Adipocyte (in vitro differentiated cells): Measurements from ENCODE around the gene RPGRIP1.
A peak's percentile ranks its signal among the peaks of the same experiment; 100 is the strongest.
"Not testable (repeated sequence)": the region's sequence is repeated elsewhere in the genome, so short reads cannot be mapped to it uniquely, and the experiment has no call there.

Experiments
- DNase-seq: peaks from one replicate; pipeline ENCODE4 v3.0.0-alpha.2; 2015; ENCODE audit warnings: low read depth
- H3K27me3 ChIP-seq: replicated peaks from 2 replicates; pipeline ENCODE4 v1.7.0; 2013; ENCODE audit warnings: mild to moderate bottlenecking, low read length, moderate library complexity; ENCODE audit not compliant: control insufficient read depth, insufficient read depth
- H3K36me3 ChIP-seq: 2 replicates; pipeline ENCODE4 v1.7.0; 2013; ENCODE audit warnings: low read length, mild to moderate bottlenecking, moderate library complexity; ENCODE audit not compliant: control insufficient read depth, insufficient read depth, severe bottlenecking
- H3K4me1 ChIP-seq: 2 replicates; pipeline ENCODE4 v1.7.0; 2013; ENCODE audit warnings: mild to moderate bottlenecking, low read length, moderate library complexity; ENCODE audit not compliant: control insufficient read depth, insufficient read depth
- H3K4me3 ChIP-seq: 2 replicates; pipeline ENCODE4 v1.7.0; 2013; ENCODE audit warnings: mild to moderate bottlenecking, low read length, moderate library complexity
- H3K9ac ChIP-seq: 2 replicates; pipeline ENCODE4 v1.7.0; 2013; ENCODE audit warnings: mild to moderate bottlenecking, low read length, moderate library complexity
- H3K9me3 ChIP-seq: 2 replicates; pipeline ENCODE4 v1.7.0; 2013; ENCODE audit warnings: mild to moderate bottlenecking, low read length, moderate library complexity; ENCODE audit not compliant: control insufficient read depth

The RPGRIP1 gene

GRCh38 chr14:21278632-21279031, 1.3 kb upstream of the RPGRIP1 start:
- H3K27me3 ChIP-seq: no peaks in the 10 kb centered on the region
- no peaks in the 10 kb centered on the region for H3K36me3 ChIP-seq
- DNase-seq: no peak
- no peaks in the 10 kb centered on the region for H3K9me3 ChIP-seq
- no peak overlapping the region for H3K4me3 ChIP-seq
- H3K4me1 ChIP-seq: peaks cover 9% of the 10 kb centered on the region
- H3K9ac ChIP-seq: no peak overlapping the region

DNA sequence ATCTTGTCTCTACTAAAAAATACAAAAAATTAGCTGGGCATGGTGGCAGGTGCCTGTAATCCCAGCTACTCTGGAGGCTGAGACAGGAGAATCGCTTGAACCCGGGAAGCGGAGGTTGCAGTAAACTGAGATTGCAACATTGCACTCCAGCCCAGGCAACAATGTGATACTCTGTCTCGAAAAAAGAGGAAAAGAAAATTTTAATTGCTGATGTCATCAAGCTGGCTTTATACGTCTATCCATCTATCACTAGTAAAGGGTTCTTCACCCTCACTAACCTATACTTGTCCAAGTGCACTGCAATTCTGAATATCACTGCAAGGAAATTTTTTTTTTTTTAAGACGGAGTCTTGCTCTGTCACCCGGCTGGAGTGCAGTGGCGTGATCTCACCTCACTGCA, 2.0 kb downstream of the RPGRIP1 start:
- H3K27me3 ChIP-seq, H3K36me3 ChIP-seq, H3K4me3 ChIP-seq, H3K4me1 ChIP-seq, DNase-seq, H3K9me3 ChIP-seq, H3K9ac ChIP-seq: not testable (repeated sequence)

- not testable (repeated sequence) for H3K36me3 ChIP-seq, H3K4me1 ChIP-seq, H3K9ac ChIP-seq, H3K27me3 ChIP-seq, DNase-seq, H3K9me3 ChIP-seq, H3K4me3 ChIP-seq
These were observed 6.6 kb downstream of the RPGRIP1 start for GRCh38 chr14:21286516-21286915.

DNA sequence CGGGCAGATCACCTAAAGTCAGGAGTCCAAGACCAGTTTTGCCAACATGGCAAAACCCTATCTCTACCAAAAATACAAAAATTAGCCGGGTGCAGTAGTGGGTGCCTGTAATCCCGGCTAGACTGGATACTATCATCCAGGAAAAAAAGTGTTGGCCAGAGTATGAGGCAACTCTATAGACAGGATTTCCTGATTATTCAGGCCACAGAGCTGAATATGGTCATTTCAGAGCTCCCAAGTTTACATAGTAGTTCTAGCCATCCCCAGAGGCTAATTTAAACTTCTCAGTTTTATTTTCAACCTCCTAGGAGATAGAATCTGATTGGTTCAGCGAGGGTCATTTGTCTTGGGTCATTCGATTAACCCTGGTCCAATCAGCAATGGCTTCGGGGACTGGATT, 7.3 kb downstream of the RPGRIP1 start:
- Histone ChIP-seq H3K4me3 (no peak overlapping the region), H3K4me1 (no peaks in the 10 kb centered on the region), H3K9me3 (no peaks in the 10 kb centered on the region), H3K36me3 (no peaks in the 10 kb centered on the region), H3K27me3 (peaks cover 3% of the 10 kb centered on the region), H3K9ac (no peak overlapping the region)
- no peak for DNase-seq

- H3K4me1 ChIP-seq, DNase-seq, H3K36me3 ChIP-seq: not testable (repeated sequence)
These were observed 14.1 kb downstream of the RPGRIP1 start for GRCh38 chr14:21294026-21294425.

GRCh38 chr14:21298358-21298757, 18.5 kb downstream of the RPGRIP1 start:
- peaks cover 7% of the 10 kb centered on the region for H3K27me3 ChIP-seq
- no peaks in the 10 kb centered on the region for H3K9me3 ChIP-seq
- H3K9ac ChIP-seq: no peak overlapping the region
- no peak overlapping the region for H3K4me3 ChIP-seq
- H3K36me3 ChIP-seq: no peaks in the 10 kb centered on the region
- H3K4me1 ChIP-seq: peaks cover 3% of the 10 kb centered on the region
- no peak for DNase-seq

More at GRCh38 chr14:21294026-21294425, 14.1 kb downstream of the RPGRIP1 start:
- not testable (repeated sequence) for H3K9me3 ChIP-seq, H3K27me3 ChIP-seq, H3K4me3 ChIP-seq, H3K9ac ChIP-seq

DNA sequence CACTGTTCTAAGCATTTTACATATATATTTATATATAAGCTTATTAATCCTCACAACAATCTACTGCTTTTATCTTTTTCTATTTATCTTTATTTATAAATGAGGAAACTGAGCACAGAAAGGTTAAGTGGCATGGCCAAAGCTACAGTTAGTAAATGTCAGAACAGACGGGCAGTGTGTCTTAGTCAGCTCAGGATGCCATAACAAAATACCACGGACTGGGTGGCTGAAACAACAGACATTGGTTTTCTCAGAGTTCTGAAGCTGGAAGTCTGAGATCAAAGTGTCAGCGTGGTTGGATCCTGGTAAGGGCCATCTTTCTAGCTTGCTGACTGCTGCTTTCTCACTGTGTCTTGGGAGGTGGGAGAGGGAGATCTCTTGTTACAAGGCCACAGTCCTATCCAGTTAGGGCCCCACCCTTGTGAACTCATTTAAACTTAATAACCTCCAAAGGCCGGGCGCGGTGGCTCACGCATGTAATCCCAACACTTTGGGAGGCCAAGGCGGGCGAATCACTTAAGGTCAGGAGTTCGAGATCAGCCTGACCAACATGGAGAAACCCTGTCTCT, 19.8 kb downstream of the RPGRIP1 start:
- Histone ChIP-seq H3K27me3 (peaks cover 7% of the 10 kb centered on the region), H3K4me3 (no peak overlapping the region), H3K36me3 (no peaks in the 10 kb centered on the region), H3K9ac (no peak overlapping the region), H3K9me3 (no peaks in the 10 kb centered on the region), H3K4me1 (peaks cover 3% of the 10 kb centered on the region)
- no peak for DNase-seq

DNA sequence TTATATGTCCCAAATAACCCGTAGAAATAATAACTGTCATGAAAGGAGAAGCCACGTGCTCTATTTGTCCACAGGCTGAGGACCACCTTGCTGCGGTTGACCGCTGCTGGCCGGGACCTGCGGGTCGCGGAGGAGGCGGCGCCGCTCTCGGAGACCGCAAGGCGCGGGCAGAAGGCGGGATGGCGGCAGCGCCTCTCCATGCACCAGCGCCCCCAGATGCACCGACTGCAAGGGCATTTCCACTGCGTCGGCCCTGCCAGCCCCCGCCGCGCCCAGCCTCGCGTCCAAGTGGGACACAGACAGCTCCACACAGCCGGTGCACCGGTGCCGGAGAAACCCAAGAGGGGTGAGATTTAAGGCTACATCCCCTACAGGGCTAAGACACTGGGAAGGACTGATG, 21.0 kb downstream of the RPGRIP1 start:
- Histone ChIP-seq H3K36me3 (no peaks in the 10 kb centered on the region), H3K27me3 (peaks cover 7% of the 10 kb centered on the region), H3K9ac (no peak overlapping the region), H3K4me1 (peaks cover 3% of the 10 kb centered on the region), H3K9me3 (no peaks in the 10 kb centered on the region), H3K4me3 (peak overlapping the region; percentile 72)
- DNase-seq: peak; percentile 14

DNA sequence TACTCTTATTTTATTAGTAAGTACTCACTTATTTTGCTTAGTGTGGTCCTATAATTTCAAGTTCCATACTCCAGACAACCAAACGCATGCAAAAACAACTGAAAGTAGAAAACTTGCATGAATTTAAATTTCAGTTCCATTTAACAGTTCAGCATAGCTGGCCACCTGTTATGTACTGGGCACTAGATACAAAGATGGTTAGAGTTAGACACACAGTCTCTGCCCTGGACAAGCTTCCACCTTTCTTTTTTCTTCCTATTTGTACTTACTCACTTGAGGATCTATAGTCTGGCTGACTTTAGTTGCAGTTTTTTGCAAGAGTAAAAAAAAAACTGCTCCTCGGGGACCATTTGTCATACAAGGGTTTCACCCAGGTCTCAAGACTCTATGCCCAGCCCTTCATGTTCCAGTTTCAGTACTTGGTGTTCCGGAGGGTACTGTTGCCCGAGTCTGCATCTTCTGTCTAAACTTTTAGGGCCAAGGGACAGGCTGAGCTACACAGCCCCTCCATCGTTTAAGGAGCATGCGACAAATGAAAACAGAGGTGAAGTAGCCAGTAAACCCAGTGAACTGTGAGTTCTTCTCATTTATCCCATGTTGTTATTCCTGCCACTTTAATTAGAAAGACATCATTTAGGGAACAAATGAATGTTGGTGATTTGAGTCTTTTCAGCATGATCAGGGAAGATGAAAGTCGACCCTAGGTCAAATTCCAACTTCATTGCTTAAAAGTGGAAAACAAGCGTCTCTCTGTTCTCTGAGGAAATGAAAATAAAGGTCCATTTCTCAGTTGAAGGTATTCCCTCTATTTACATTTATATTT, 22.3 kb downstream of the RPGRIP1 start:
- Histone ChIP-seq H3K4me1 (peaks cover 3% of the 10 kb centered on the region), H3K9ac (no peak overlapping the region), H3K27me3 (peaks cover 7% of the 10 kb centered on the region), H3K4me3 (no peak overlapping the region), H3K36me3 (no peaks in the 10 kb centered on the region), H3K9me3 (no peaks in the 10 kb centered on the region)
- no peak for DNase-seq

DNA sequence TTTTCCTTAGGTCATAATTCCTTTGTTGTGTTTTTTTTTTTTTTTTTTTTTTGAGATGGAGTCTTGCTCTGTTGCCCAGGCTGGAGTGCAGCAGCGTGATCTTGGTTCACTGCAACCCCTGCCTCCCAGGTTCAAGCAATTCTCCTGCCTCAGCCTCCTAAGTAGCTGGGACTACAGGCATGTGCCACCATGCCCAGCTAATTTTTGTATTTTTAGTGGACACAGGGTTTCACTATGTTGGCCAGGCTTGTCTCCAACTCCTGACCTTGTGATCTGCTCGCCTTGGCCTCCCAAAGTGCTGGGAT, 22.9 kb downstream of the RPGRIP1 start:
- H3K4me3 ChIP-seq, H3K9me3 ChIP-seq, H3K9ac ChIP-seq, H3K36me3 ChIP-seq, H3K4me1 ChIP-seq, DNase-seq: not testable (repeated sequence)
- peaks cover 11% of the 10 kb centered on the region for H3K27me3 ChIP-seq

- H3K4me3 ChIP-seq: no peak overlapping the region
These were observed 27.8 kb downstream of the RPGRIP1 start for GRCh38 chr14:21307637-21308036.

DNA sequence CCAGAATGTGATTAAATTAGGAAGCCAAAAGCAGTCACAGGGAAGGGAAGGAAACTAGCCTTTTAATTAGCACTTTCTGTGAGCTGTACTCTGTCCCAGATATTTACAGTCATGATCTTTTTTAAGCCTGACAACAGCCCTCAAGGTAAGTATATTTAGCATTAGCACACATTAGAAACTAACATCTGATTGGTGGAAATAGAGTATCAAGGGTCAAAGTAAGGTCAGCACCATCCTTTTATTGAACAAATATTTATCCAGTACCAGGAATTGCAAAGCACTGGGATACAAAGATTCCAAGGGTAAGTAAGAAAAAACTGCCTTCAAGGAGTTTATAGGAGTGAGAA, 28.2 kb downstream of the RPGRIP1 start:
- peak overlapping the region; percentile 75 for H3K4me3 ChIP-seq
- H3K9ac ChIP-seq: no peak overlapping the region
- no peaks in the 10 kb centered on the region for H3K9me3 ChIP-seq
- H3K4me1 ChIP-seq: peaks cover 5% of the 10 kb centered on the region
- no peaks in the 10 kb centered on the region for H3K36me3 ChIP-seq
- H3K27me3 ChIP-seq: peaks cover 12% of the 10 kb centered on the region
- no peak for DNase-seq

More at GRCh38 chr14:21307637-21308036, 27.8 kb downstream of the RPGRIP1 start:
- no peak for DNase-seq
- Histone ChIP-seq H3K9ac (no peak overlapping the region), H3K4me1 (peaks cover 5% of the 10 kb centered on the region), H3K27me3 (peaks cover 12% of the 10 kb centered on the region), H3K9me3 (no peaks in the 10 kb centered on the region), H3K36me3 (no peaks in the 10 kb centered on the region)
